Ishikawa (cell line): ENCODE results near the gene RREB1.

ENCODE experiments used
- CEBPB ChIP-seq: IDR thresholded peaks from 2 replicates; pipeline ENCODE4 v1.6.1; 2012
- CREB1 ChIP-seq: IDR thresholded peaks from 2 replicates; pipeline ENCODE4 v1.6.1; 2012; ENCODE audit warnings: low read depth
- EP300 ChIP-seq: IDR thresholded peaks from 2 replicates; pipeline ENCODE4 v1.6.1; 2012; ENCODE audit warnings: borderline replicate concordance
- FOXM1 ChIP-seq: IDR thresholded peaks from 2 replicates; pipeline ENCODE4 v1.6.1; 2012; ENCODE audit warnings: low read depth, borderline replicate concordance
- RAD21 ChIP-seq: IDR thresholded peaks from 2 replicates; pipeline ENCODE4 v1.6.1; 2012; ENCODE audit warnings: low read depth
- REST ChIP-seq: IDR thresholded peaks from 2 replicates; pipeline ENCODE4 v1.6.1; 2012; ENCODE audit warnings: low read depth, mild to moderate bottlenecking
- TAF1 ChIP-seq: IDR thresholded peaks from 2 replicates; pipeline ENCODE4 v1.6.1; 2012; ENCODE audit warnings: low read depth, mild to moderate bottlenecking
- YY1 ChIP-seq: IDR thresholded peaks from 2 replicates; pipeline ENCODE4 v1.6.1; 2012; ENCODE audit warnings: low read depth
- ZBTB7A ChIP-seq: IDR thresholded peaks from 2 replicates; pipeline ENCODE4 v1.6.1; 2012; ENCODE audit warnings: low read depth
- TF ChIP-seq, protein P1 (sequence below): IDR thresholded peaks from 2 replicates; pipeline ENCODE4 v1.6.1; 2012

DNA sequence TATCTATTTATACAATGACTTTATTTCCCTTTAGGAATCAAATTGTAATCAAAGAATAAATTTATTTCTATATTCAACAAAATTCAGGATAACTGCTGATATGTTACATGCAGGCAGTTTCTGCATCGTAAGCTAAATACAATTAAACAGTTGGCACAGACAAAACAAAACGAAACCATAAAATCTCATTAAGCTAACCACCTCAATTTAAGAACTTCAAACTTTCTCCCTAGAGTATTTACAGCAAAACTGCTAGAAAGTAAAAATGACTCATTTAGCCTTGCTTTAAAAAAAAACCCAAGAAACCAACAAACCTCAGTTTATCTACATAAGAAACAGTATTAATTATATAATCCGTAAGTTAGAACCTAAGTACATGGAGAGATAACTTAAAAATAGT, 188.2 kb downstream of the RREB1 start:
- TF ChIP-seq EP300 (no peak), TAF1 (no peak), FOXM1 (no peak), ZBTB7A (no peak), CREB1 (no peak), RAD21 (no peak), CEBPB (no peak), REST (no peak), YY1 (no peak)
- TF ChIP-seq, protein P1, sequence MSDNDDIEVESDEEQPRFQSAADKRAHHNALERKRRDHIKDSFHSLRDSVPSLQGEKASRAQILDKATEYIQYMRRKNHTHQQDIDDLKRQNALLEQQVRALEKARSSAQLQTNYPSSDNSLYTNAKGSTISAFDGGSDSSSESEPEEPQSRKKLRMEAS, result no peak
